ENCODE results near the gene ANKRD63. TPM values are rescaled to one million over a fixed set of nuclear protein-coding genes. Genes with fewer than 3 reads are reported as not detected.

Gene ANKRD63
- polyA plus RNA-seq, 4 donors = 0.26 TPM; not detected in 3

Other genes with a start within 250 kb of the ANKRD63 start
- gene SRP14, start 243.9 kb downstream of the ANKRD63 start, polyA plus RNA-seq (ENCODE audit: insufficient read length in 4 of 4) = 100 to 1,000 TPM; 571 to 622 (median 600) TPM
- gene BMF, start 174.2 kb downstream of the ANKRD63 start, polyA plus RNA-seq (ENCODE audit: insufficient read length in 4 of 4) = 10 to 100 TPM; 39.0 to 43.6 (median 42.2) TPM
- 10 to 100 TPM; 27.1 to 31.3 (median 29.6) TPM for gene BUB1B, start 122.0 kb downstream of the ANKRD63 start, polyA plus RNA-seq (ENCODE audit: insufficient read length in 4 of 4)
- gene PAK6, start 44.0 kb downstream of the ANKRD63 start, polyA plus RNA-seq (ENCODE audit: insufficient read length in 4 of 4) = 1 to 10 TPM; 6.3 to 6.7 (median 6.6) TPM
- 10 to 100 TPM in 2 of 4 donors, 1 to 10 TPM in 2; 7.9 to 12.3 (median 10.3) TPM for gene PLCB2, start 24.9 kb upstream of the ANKRD63 start, polyA plus RNA-seq (ENCODE audit: insufficient read length in 4 of 4)
- 10 to 100 TPM; 20.1 to 23.2 (median 20.6) TPM for gene INAFM2, start 40.6 kb upstream of the ANKRD63 start, polyA plus RNA-seq (ENCODE audit: insufficient read length in 4 of 4)
- 10 to 100 TPM in 1 of 4 donors, 1 to 10 TPM in 3; 3.9 to 10.8 (median 7.6) TPM for gene CCDC9B, start 57.9 kb upstream of the ANKRD63 start, polyA plus RNA-seq (ENCODE audit: insufficient read length in 4 of 4)
- gene PHGR1, start 68.0 kb upstream of the ANKRD63 start, polyA plus RNA-seq (ENCODE audit: insufficient read length in 4 of 4) = not detected
- gene DISP2, start 75.2 kb upstream of the ANKRD63 start, polyA plus RNA-seq (ENCODE audit: insufficient read length in 4 of 4) = 1 to 10 TPM in 1 of 4 donors, under 1 TPM in 3; 0.18 to 1.3 (median 0.62) TPM
- gene KNSTRN, start 99.7 kb upstream of the ANKRD63 start, polyA plus RNA-seq (ENCODE audit: insufficient read length in 4 of 4) = 10 to 100 TPM; 29.5 to 34.7 (median 31.0) TPM
- gene IVD, start 122.7 kb upstream of the ANKRD63 start, polyA plus RNA-seq (ENCODE audit: insufficient read length in 4 of 4) = 10 to 100 TPM; 63.3 to 79.3 (median 72.3) TPM
- 10 to 100 TPM; 20.2 to 27.4 (median 21.7) TPM for gene BAHD1, start 157.9 kb upstream of the ANKRD63 start, polyA plus RNA-seq (ENCODE audit: insufficient read length in 4 of 4)
- gene CHST14, start 187.9 kb upstream of the ANKRD63 start, polyA plus RNA-seq (ENCODE audit: insufficient read length in 4 of 4) = 10 to 100 TPM; 34.6 to 42.8 (median 39.7) TPM